GM23338 (cell line): ENCODE results near the gene ASPRV1. TPM values are rescaled to one million over a fixed set of nuclear protein-coding genes. Genes with fewer than 3 reads are reported as not detected.

ENCODE experiments used
- ATAC-seq: fragments of 200-7000 bp; cut with Tn5 transposase; 3 replicates; pipeline ENCODE4 v1.9.1; 2020
- DNase-seq: peaks from one replicate; pipeline ENCODE4 v3.0.0-alpha.2; 2015; ENCODE audit warnings: low spot score
- H2AFZ ChIP-seq: fragments of 200-600 bp; sonication (generic); 2 replicates; pipeline ENCODE4 v1.8.0; 2016; ENCODE audit warnings: antibody characterized with exemption, mild to moderate bottlenecking, moderate library complexity
- H3F3A ChIP-seq: fragments of 200-600 bp; sonication (generic); replicated peaks from 2 replicates; pipeline ENCODE4 v1.8.0; 2017; ENCODE audit warnings: antibody characterized with exemption, mixed run types, low read depth
- H3K27ac ChIP-seq: fragments of 200-600 bp; sonication (generic); 2 replicates; pipeline ENCODE4 v1.6.1; 2016; ENCODE audit warnings: low read depth
- H3K27me3 ChIP-seq: fragments of 200-600 bp; sonication (generic); 2 replicates; pipeline ENCODE4 v1.8.0; 2016; ENCODE audit warnings: mild to moderate bottlenecking, mixed run types, moderate library complexity; ENCODE audit not compliant: insufficient read depth
- H3K36me3 ChIP-seq: fragments of 200-600 bp; sonication (generic); 2 replicates; pipeline ENCODE4 v1.8.0; 2016; ENCODE audit warnings: mild to moderate bottlenecking; ENCODE audit not compliant: insufficient read depth
- H3K4me1 ChIP-seq: fragments of 200-600 bp; sonication (generic); 2 replicates; pipeline ENCODE4 v1.8.0; 2016; ENCODE audit warnings: mild to moderate bottlenecking, moderate library complexity; ENCODE audit not compliant: insufficient read depth
- H3K4me2 ChIP-seq: fragments of 200-600 bp; sonication (generic); 2 replicates; pipeline ENCODE4 v1.7.1; 2017; ENCODE audit warnings: mixed run types
- H3K4me3 ChIP-seq: fragments of 200-600 bp; sonication (generic); 2 replicates; pipeline ENCODE4 v1.6.1; 2016; ENCODE audit warnings: mixed run types
- H3K79me2 ChIP-seq: fragments of 200-600 bp; sonication (generic); replicated peaks from 2 replicates; pipeline ENCODE4 v1.8.0; 2017; ENCODE audit warnings: mild to moderate bottlenecking; ENCODE audit not compliant: insufficient read depth
- H3K9me2 ChIP-seq: fragments of 200-600 bp; sonication (generic); 2 replicates; pipeline ENCODE4 v1.8.0; 2017; ENCODE audit not compliant: insufficient read depth
- H4K20me1 ChIP-seq: fragments of 200-600 bp; sonication (generic); replicated peaks from 2 replicates; pipeline ENCODE4 v1.8.0; 2017; ENCODE audit warnings: mild to moderate bottlenecking; ENCODE audit not compliant: insufficient read depth
- H3K27ac Mint-ChIP-seq: 2 replicates; pipeline ENCODE4 v1.8.0; 2020; ENCODE audit warnings: inconsistent platforms, mild to moderate bottlenecking, moderate library complexity, mixed read lengths
- H3K27me3 Mint-ChIP-seq: 3 replicates; pipeline ENCODE4 v1.8.0; 2022; ENCODE audit warnings: low read depth, mild to moderate bottlenecking, moderate library complexity, mixed read lengths, inconsistent platforms; ENCODE audit not compliant: insufficient read depth, poor library complexity
- H3K36me3 Mint-ChIP-seq: 3 replicates; pipeline ENCODE4 v1.8.0; 2021; ENCODE audit warnings: low read depth, mild to moderate bottlenecking, inconsistent platforms, moderate library complexity, mixed read lengths
- H3K4me1 Mint-ChIP-seq: 3 replicates; pipeline ENCODE4 v1.8.0; 2020; ENCODE audit warnings: mild to moderate bottlenecking, inconsistent platforms, mixed read lengths
- H3K4me3 Mint-ChIP-seq: 3 replicates; pipeline ENCODE4 v1.8.0; 2021; ENCODE audit warnings: moderate library complexity, mild to moderate bottlenecking, inconsistent platforms, mixed read lengths
- H3K9me3 Mint-ChIP-seq: 3 replicates; pipeline ENCODE4 v1.8.0; 2020; ENCODE audit warnings: moderate library complexity, mild to moderate bottlenecking, inconsistent platforms, mixed read lengths
- CREB1 ChIP-seq: fragments of 250-450 bp; sonication (Bioruptor Pico); IDR thresholded peaks from 2 replicates; pipeline ENCODE4 v1.5.0; 2020; ENCODE audit warnings: low read depth, mild to moderate bottlenecking, moderate library complexity
- EZH2phosphoT487 ChIP-seq: fragments of 200-600 bp; sonication (generic); IDR thresholded peaks from one replicate; pipeline ENCODE4 v1.8.1; 2018; ENCODE audit warnings: antibody characterized with exemption; ENCODE audit not compliant: unreplicated experiment
- JUNB ChIP-seq: IDR thresholded peaks from one replicate; pipeline ENCODE4 v1.6.1; 2016; ENCODE audit warnings: antibody characterized with exemption; ENCODE audit not compliant: unreplicated experiment
- NANOG ChIP-seq: IDR thresholded peaks from 2 replicates; pipeline ENCODE4 v1.6.1; 2016; ENCODE audit warnings: antibody characterized with exemption, borderline replicate concordance
- STAT1 ChIP-seq: IDR thresholded peaks from one replicate; pipeline ENCODE4 v1.6.1; 2016; ENCODE audit warnings: antibody characterized with exemption; ENCODE audit not compliant: unreplicated experiment
- ZNF114 ChIP-seq: fragments of 250-450 bp; sonication (Bioruptor Pico); IDR thresholded peaks from 2 replicates; pipeline ENCODE4 v1.5.0; 2020; ENCODE audit warnings: mild to moderate bottlenecking, moderate library complexity
- ZNF331 ChIP-seq: fragments of 250-450 bp; sonication (Bioruptor Pico); IDR thresholded peaks from 2 replicates; pipeline ENCODE4 v1.5.0; 2020; ENCODE audit warnings: low read depth, mild to moderate bottlenecking, moderate library complexity
- polyA plus RNA-seq: library from polyadenylated mRNA; unstranded; fragments of >200 nt; fragmentation: Nextera tagmentation; extraction: Ambion mirVana; gene quantifications from 2 replicates; pipeline ENCODE4 v1.2.1, GENCODE V29; 2016
- total RNA-seq: library from RNA; depleted of rRNA; stranded (reverse); fragments of >200 nt; shearing (Covaris generic); gene quantifications from 2 replicates; pipeline ENCODE4 v1.2.3, GENCODE V29; 2014
- TF ChIP-seq, protein P1 (sequence below): fragments of 250-450 bp; sonication (Bioruptor Pico); IDR thresholded peaks from 2 replicates; pipeline ENCODE4 v1.5.0; 2020; ENCODE audit warnings: mild to moderate bottlenecking, moderate library complexity
- TF ChIP-seq, protein P2 (sequence below): IDR thresholded peaks from 2 replicates; pipeline ENCODE4 v1.6.1; 2016; ENCODE audit warnings: antibody characterized with exemption
- TF ChIP-seq, protein P3 (sequence below), 2 experiments: fragments of 200-600 bp in 1 of 2; sonication (generic) in 1 of 2; conservative IDR thresholded peaks; 2 replicates each; pipeline versions ENCODE4 v1.5.1 to v1.6.1; 2016 to 2017; ENCODE audit warnings: antibody characterized with exemption in 2 of 2, low read depth in 2 of 2, mild to moderate bottlenecking in 2 of 2, moderate library complexity in 1 of 2

Gene ASPRV1
- total and polyA plus RNA-seq, 2 experiments from 2014 or later: 0.60 to 1.4 TPM

DNA sequence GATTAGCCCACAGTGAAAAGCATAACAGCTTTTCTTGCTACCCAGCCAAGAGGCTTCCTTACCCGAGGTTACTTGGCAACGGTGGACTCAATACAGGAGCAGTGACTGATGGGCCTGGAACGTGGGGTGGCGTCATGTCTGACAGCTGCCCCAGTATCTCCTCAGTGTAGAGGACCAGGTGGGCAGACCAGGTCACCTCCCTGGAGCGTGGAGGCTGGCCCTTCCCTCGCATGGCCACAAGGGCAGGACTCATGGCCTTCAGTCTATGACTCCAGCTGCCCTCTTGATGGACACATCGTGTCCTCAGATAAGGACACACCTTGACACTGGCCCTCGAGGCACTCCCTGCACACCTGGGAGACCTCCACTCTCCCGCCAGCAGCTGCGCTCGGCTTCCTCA is 6.4 kb downstream of the ASPRV1 start (continued):
- TF ChIP-seq, protein P1, sequence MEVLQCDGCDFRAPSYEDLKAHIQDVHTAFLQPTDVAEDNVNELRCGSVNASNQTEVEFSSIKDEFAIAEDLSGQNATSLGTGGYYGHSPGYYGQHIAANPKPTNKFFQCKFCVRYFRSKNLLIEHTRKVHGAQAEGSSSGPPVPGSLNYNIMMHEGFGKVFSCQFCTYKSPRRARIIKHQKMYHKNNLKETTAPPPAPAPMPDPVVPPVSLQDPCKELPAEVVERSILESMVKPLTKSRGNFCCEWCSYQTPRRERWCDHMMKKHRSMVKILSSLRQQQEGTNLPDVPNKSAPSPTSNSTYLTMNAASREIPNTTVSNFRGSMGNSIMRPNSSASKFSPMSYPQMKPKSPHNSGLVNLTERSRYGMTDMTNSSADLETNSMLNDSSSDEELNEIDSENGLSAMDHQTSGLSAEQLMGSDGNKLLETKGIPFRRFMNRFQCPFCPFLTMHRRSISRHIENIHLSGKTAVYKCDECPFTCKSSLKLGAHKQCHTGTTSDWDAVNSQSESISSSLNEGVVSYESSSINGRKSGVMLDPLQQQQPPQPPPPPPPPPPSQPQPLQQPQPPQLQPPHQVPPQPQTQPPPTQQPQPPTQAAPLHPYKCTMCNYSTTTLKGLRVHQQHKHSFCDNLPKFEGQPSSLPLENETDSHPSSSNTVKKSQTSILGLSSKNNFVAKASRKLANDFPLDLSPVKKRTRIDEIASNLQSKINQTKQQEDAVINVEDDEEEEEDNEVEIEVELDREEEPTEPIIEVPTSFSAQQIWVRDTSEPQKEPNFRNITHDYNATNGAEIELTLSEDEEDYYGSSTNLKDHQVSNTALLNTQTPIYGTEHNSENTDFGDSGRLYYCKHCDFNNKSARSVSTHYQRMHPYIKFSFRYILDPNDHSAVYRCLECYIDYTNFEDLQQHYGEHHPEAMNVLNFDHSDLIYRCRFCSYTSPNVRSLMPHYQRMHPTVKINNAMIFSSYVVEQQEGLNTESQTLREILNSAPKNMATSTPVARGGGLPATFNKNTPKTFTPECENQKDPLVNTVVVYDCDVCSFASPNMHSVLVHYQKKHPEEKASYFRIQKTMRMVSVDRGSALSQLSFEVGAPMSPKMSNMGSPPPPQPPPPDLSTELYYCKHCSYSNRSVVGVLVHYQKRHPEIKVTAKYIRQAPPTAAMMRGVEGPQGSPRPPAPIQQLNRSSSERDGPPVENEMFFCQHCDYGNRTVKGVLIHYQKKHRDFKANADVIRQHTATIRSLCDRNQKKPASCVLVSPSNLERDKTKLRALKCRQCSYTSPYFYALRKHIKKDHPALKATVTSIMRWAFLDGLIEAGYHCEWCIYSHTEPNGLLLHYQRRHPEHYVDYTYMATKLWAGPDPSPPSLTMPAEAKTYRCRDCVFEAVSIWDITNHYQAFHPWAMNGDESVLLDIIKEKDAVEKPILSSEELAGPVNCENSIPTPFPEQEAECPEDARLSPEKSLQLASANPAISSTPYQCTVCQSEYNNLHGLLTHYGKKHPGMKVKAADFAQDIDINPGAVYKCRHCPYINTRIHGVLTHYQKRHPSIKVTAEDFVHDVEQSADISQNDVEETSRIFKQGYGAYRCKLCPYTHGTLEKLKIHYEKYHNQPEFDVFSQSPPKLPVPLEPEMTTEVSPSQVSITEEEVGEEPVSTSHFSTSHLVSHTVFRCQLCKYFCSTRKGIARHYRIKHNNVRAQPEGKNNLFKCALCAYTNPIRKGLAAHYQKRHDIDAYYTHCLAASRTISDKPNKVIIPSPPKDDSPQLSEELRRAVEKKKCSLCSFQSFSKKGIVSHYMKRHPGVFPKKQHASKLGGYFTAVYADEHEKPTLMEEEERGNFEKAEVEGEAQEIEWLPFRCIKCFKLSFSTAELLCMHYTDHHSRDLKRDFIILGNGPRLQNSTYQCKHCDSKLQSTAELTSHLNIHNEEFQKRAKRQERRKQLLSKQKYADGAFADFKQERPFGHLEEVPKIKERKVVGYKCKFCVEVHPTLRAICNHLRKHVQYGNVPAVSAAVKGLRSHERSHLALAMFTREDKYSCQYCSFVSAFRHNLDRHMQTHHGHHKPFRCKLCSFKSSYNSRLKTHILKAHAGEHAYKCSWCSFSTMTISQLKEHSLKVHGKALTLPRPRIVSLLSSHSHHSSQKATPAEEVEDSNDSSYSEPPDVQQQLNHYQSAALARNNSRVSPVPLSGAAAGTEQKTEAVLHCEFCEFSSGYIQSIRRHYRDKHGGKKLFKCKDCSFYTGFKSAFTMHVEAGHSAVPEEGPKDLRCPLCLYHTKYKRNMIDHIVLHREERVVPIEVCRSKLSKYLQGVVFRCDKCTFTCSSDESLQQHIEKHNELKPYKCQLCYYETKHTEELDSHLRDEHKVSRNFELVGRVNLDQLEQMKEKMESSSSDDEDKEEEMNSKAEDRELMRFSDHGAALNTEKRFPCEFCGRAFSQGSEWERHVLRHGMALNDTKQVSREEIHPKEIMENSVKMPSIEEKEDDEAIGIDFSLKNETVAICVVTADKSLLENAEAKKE (CRISPR knock-in tag): no peak
- TF ChIP-seq, protein P2, sequence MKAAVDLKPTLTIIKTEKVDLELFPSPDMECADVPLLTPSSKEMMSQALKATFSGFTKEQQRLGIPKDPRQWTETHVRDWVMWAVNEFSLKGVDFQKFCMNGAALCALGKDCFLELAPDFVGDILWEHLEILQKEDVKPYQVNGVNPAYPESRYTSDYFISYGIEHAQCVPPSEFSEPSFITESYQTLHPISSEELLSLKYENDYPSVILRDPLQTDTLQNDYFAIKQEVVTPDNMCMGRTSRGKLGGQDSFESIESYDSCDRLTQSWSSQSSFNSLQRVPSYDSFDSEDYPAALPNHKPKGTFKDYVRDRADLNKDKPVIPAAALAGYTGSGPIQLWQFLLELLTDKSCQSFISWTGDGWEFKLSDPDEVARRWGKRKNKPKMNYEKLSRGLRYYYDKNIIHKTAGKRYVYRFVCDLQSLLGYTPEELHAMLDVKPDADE: no peak
- TF ChIP-seq, protein P3, sequence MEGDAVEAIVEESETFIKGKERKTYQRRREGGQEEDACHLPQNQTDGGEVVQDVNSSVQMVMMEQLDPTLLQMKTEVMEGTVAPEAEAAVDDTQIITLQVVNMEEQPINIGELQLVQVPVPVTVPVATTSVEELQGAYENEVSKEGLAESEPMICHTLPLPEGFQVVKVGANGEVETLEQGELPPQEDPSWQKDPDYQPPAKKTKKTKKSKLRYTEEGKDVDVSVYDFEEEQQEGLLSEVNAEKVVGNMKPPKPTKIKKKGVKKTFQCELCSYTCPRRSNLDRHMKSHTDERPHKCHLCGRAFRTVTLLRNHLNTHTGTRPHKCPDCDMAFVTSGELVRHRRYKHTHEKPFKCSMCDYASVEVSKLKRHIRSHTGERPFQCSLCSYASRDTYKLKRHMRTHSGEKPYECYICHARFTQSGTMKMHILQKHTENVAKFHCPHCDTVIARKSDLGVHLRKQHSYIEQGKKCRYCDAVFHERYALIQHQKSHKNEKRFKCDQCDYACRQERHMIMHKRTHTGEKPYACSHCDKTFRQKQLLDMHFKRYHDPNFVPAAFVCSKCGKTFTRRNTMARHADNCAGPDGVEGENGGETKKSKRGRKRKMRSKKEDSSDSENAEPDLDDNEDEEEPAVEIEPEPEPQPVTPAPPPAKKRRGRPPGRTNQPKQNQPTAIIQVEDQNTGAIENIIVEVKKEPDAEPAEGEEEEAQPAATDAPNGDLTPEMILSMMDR (conservative IDR thresholded peaks at IDR 0.05; ENCODE audit: low read depth in 2 of 2): no peak
- TF ChIP-seq STAT1 (no peak), CREB1 (CRISPR knock-in tag) (no peak), JUNB (no peak), EZH2phosphoT487 (no peak)

DNA sequence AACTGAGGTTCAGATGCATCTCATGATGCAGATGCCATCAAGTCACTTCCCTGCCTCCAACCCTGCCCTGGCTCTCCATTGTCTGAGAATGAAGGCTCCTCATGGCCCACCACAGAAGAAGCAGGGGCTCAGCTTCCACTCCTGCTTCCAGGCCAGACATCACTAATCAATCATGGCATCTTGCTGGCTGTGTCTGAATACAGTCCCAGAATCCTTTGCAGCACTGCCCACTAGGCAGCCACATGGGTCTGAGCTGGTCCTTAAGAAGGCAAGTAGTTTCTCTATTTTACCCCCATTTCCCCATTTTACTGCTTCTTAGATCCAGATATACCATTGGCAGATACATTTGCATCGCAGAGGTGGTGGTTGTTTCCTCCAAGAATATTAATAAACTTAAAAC is 7.3 kb downstream of the ASPRV1 start:
- 0 out of 2 replicates have a peak, but pooled peaks cover 3% of the 10 kb centered on the region for H3F3A ChIP-seq
- H3K27me3 ChIP-seq: no peaks in the 10 kb centered on the region

More for the DNA sequence above, 7.3 kb downstream of the ASPRV1 start:
- DNase-seq (no peak), ATAC-seq (no peak)
- Histone ChIP-seq H3K9me2 (no peaks in the 10 kb centered on the region), H3K36me3 (no peaks in the 10 kb centered on the region), H2AFZ (no peak overlapping the region), H3K4me1 (no peaks in the 10 kb centered on the region), H3K4me3 (no peak overlapping the region), H3K4me2 (no peak overlapping the region), H4K20me1 (no peaks in the 10 kb centered on the region; the same call in 1 of the 2 replicates), H3K27ac (no peak overlapping the region), H3K79me2 (no peaks in the 10 kb centered on the region)
- Mint-ChIP-seq H3K36me3 (no peaks in the 10 kb centered on the region), H3K9me3 (no peaks in the 10 kb centered on the region), H3K4me1 (peaks cover under 1% of the 10 kb centered on the region; the same call in 1 of the 3 replicates), H3K27ac (no peak overlapping the region), H3K27me3 (peaks cover 2% of the 10 kb centered on the region), H3K4me3 (no peak overlapping the region)
- TF ChIP-seq STAT1 (no peak), NANOG (no peak), ZNF114 (no peak), CREB1 (CRISPR knock-in tag) (no peak), JUNB (no peak), ZNF331 (CRISPR knock-in tag) (no peak)
